ENCODE data around the gene DAPK1.

- TF ChIP-seq CTCF (IDR thresholded peaks at IDR 0.05; ENCODE audit: low read depth, low read length) (no peak), EZH2phosphoT487 (IDR thresholded peaks at IDR 0.05; ENCODE audit: low read depth) (no peak)
These were observed 140.6 kb downstream of the DAPK1 start for GRCh38 chr9:87638292-87638691.
